ENCODE data around the gene AP3B1. TPM values are rescaled to one million over a fixed set of nuclear protein-coding genes. Genes with fewer than 3 reads are reported as not detected.

Gene AP3B1
- total RNA-seq, 1 experiment from 2014 or later, result 41.8 TPM

DNA sequence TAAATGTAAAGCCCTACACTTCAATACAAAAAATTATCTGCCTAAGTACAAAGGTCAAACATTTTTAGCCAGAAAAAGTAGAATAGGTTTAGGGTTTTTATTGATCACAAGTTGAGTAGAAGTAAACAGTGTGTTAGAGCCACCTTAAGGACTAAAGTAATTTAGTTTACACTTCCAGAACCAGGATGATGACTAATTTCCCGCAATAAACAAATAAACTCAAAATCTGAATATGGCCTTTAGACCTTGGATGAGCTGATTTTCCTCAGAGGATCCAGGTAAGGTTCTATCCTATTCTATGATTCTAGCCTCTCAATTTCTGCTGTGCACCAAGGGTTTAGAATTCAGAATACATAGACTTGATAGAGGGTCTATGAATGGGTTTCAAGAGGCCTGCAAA is 338.9 kb downstream of the AP3B1 start:
- Histone ChIP-seq H3K27me3 (ENCODE audit: insufficient read depth, low read length) (peaks cover 35% of the 10 kb centered on the region; the same call in 1 of the 2 replicates), H3K4ac (ENCODE audit: low read depth, low read length) (no peak overlapping the region), H4K91ac (ENCODE audit: insufficient read length, low read depth, low read length) (no peak overlapping the region), H2BK12ac (ENCODE audit: insufficient read length, low read depth, low read length) (no peak overlapping the region), H3K27ac (ENCODE audit: insufficient read length, low read depth, low read length) (no peak overlapping the region), H3K23ac (ENCODE audit: insufficient read length, low read depth, low read length) (no peak overlapping the region), H3K18ac (ENCODE audit: insufficient read length, low read depth, low read length) (no peak overlapping the region), H3T11ph (ENCODE audit: low read length) (no peak overlapping the region), H2BK120ac (ENCODE audit: low read depth, low read length, poor library complexity, severe bottlenecking) (no peak overlapping the region), H4K20me1 (ENCODE audit: control insufficient read depth, insufficient read depth, insufficient read length) (no peaks in the 10 kb centered on the region), H3K23me2 (ENCODE audit: insufficient read length, low read depth, low read length, poor library complexity, severe bottlenecking) (peaks cover 6% of the 10 kb centered on the region), H3K79me2 (ENCODE audit: insufficient read depth, low read length) (no peaks in the 10 kb centered on the region), H2BK5ac (ENCODE audit: insufficient read length, low read length) (no peak overlapping the region), H3K56ac (ENCODE audit: insufficient read length, low read depth, low read length) (no peak overlapping the region), H3K9ac (ENCODE audit: extremely low read depth, insufficient read length, low read length) (no peak overlapping the region), H2AK5ac (ENCODE audit: insufficient read length, low read length) (no peak overlapping the region), H4K8ac (replicated peaks; ENCODE audit: insufficient read length, low read depth, low read length) (no peak overlapping the region), H3K9me3 (ENCODE audit: control insufficient read depth, low read depth, low read length) (no peaks in the 10 kb centered on the region), H3K4me1 (ENCODE audit: insufficient read depth, low read length) (peaks cover 8% of the 10 kb centered on the region; the same call in 1 of the 2 replicates), H2BK15ac (ENCODE audit: low read depth, low read length) (no peak overlapping the region), H2AFZ (ENCODE audit: low read length) (no peak overlapping the region), H4K5ac (ENCODE audit: insufficient read length, low read depth, low read length) (no peak overlapping the region), H3K4me2 (ENCODE audit: insufficient read depth, insufficient read length, low read length) (no peak overlapping the region), H2BK20ac (ENCODE audit: low read depth, low read length, poor library complexity, severe bottlenecking) (no peak overlapping the region), H3K79me1 (ENCODE audit: insufficient read depth, low read depth, low read length, poor library complexity, severe bottlenecking) (no peaks in the 10 kb centered on the region), H3K14ac (ENCODE audit: insufficient read depth, low read length) (no peak overlapping the region)
- peaks cover 0 to 6% of the 10 kb centered on the region in 2 experiments; a peak in 1 of 5 replicates for H3K9me3 Mint-ChIP-seq
- no peak overlapping the region for H3K27ac Mint-ChIP-seq
- peaks cover 99% of the 10 kb centered on the region for H3K27me3 Mint-ChIP-seq (ENCODE audit: low read depth)
- DNase-seq, result no peak
- WGBS (ENCODE audit: extremely low coverage, insufficient read length, low lambda C conversion rate), result no CpG with 5 or more reads among the region's 1 CpG
- TF ChIP-seq, protein P1, sequence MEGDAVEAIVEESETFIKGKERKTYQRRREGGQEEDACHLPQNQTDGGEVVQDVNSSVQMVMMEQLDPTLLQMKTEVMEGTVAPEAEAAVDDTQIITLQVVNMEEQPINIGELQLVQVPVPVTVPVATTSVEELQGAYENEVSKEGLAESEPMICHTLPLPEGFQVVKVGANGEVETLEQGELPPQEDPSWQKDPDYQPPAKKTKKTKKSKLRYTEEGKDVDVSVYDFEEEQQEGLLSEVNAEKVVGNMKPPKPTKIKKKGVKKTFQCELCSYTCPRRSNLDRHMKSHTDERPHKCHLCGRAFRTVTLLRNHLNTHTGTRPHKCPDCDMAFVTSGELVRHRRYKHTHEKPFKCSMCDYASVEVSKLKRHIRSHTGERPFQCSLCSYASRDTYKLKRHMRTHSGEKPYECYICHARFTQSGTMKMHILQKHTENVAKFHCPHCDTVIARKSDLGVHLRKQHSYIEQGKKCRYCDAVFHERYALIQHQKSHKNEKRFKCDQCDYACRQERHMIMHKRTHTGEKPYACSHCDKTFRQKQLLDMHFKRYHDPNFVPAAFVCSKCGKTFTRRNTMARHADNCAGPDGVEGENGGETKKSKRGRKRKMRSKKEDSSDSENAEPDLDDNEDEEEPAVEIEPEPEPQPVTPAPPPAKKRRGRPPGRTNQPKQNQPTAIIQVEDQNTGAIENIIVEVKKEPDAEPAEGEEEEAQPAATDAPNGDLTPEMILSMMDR (conservative IDR thresholded peaks at IDR 0.05), result no peak
- no peaks in the 10 kb centered on the region; a peak in 1 of 7 replicates for H3K36me3 Mint-ChIP-seq (ENCODE audit: insufficient read depth in 1 of 3, low read depth in 3 of 3)
- no peak overlapping the region for H3K4me3 Mint-ChIP-seq
- H3K4me1 Mint-ChIP-seq, result peaks cover 22 to 24% of the 10 kb centered on the region in 2 experiments

Measured in H9 (cell line).